Measurements from ENCODE around the gene GRIA4.
"Not testable (repeated sequence)": the region's sequence is repeated elsewhere in the genome, so short reads cannot be mapped to it uniquely, and the experiment has no call there.

The GRIA4 gene

GRCh38 chr11:105868762-105869285 lies 259.0 kb downstream of the GRIA4 start:
- Mint-ChIP-seq H3K4me1 (peaks cover 4% of the 10 kb centered on the region), H3K27ac (no peak overlapping the region), H3K27me3 (ENCODE audit: low read depth, poor library complexity) (peaks cover 3% of the 10 kb centered on the region), H3K9me3 (peaks cover under 1% of the 10 kb centered on the region), H3K4me3 (no peak overlapping the region), H3K36me3 (ENCODE audit: low read depth) (no peaks in the 10 kb centered on the region)
- DNase-seq: no peak
- TF ChIP-seq CTCF (IDR thresholded peaks at IDR 0.05): no peak

DNA sequence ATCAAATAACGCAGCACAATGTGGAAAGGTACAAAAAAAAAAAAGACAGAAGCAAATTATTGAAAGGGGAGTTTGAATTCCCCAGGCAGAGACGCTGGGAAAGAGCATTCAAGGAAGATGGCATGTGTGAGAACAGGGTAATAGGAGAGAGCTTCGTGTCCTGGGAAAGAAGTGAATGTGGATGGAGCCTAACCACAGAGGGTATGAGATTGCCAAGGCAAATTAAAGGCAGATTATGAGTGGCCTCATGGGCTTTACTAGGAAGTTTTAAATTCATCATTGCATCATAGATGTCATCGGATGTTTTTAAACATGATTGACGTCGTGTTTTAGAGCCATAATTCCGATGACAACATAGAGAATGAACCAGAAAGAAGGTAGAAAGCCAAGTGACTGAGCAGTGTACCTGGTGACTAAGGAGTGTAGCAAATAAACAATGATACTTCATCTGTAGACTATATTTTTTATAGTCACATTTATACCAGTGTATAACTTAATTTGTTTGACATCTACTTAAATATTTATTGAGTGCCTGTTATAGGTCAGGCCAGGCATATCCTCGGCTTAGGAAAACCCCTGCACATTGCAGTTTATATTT lies 260.7 kb downstream of the GRIA4 start:
- Mint-ChIP-seq H3K9me3 (peaks cover 15% of the 10 kb centered on the region), H3K36me3 (ENCODE audit: low read depth) (no peaks in the 10 kb centered on the region), H3K4me3 (no peak overlapping the region), H3K27ac (no peak overlapping the region), H3K4me1 (peaks cover 4% of the 10 kb centered on the region), H3K27me3 (ENCODE audit: low read depth, poor library complexity) (peaks cover 3% of the 10 kb centered on the region)
- no peak for TF ChIP-seq CTCF (IDR thresholded peaks at IDR 0.05)
- DNase-seq: no peak

- H3K4me1 Mint-ChIP-seq: no peaks in the 10 kb centered on the region
- H3K36me3 Mint-ChIP-seq (ENCODE audit: low read depth): no peaks in the 10 kb centered on the region
- no peak for DNase-seq
- no peak for TF ChIP-seq CTCF (IDR thresholded peaks at IDR 0.05)
- peaks cover 18% of the 10 kb centered on the region for H3K9me3 Mint-ChIP-seq
- H3K27me3 Mint-ChIP-seq (ENCODE audit: low read depth, poor library complexity): no peaks in the 10 kb centered on the region
- no peak overlapping the region for H3K27ac Mint-ChIP-seq
- no peak overlapping the region for H3K4me3 Mint-ChIP-seq
These were observed 268.6 kb downstream of the GRIA4 start for GRCh38 chr11:105878510-105878909.

- not testable (repeated sequence) for H3K4me1 Mint-ChIP-seq, H3K4me3 Mint-ChIP-seq
These were observed 269.1 kb downstream of the GRIA4 start for GRCh38 chr11:105878927-105879326.

GRCh38 chr11:105881027-105881426 lies 271.2 kb downstream of the GRIA4 start:
- Mint-ChIP-seq H3K4me1 (no peaks in the 10 kb centered on the region), H3K9me3 (peaks cover 4% of the 10 kb centered on the region), H3K27me3 (ENCODE audit: low read depth, poor library complexity) (no peaks in the 10 kb centered on the region), H3K36me3 (ENCODE audit: low read depth) (no peaks in the 10 kb centered on the region), H3K27ac (no peak overlapping the region), H3K4me3 (no peak overlapping the region)
- no peak for DNase-seq
- TF ChIP-seq CTCF (IDR thresholded peaks at IDR 0.05): no peak

More at GRCh38 chr11:105878927-105879326, 269.1 kb downstream of the GRIA4 start:
- H3K9me3 Mint-ChIP-seq: peaks cover 17% of the 10 kb centered on the region
- H3K27ac Mint-ChIP-seq; H3K36me3 Mint-ChIP-seq (ENCODE audit: low read depth); DNase-seq; H3K27me3 Mint-ChIP-seq (ENCODE audit: low read depth, poor library complexity): not testable (repeated sequence)

- TF ChIP-seq CTCF (IDR thresholded peaks at IDR 0.05): no peak
- DNase-seq: no peak
- no peaks in the 10 kb centered on the region for H3K27me3 Mint-ChIP-seq (ENCODE audit: low read depth, poor library complexity)
- no peaks in the 10 kb centered on the region for H3K36me3 Mint-ChIP-seq (ENCODE audit: low read depth)
- H3K27ac Mint-ChIP-seq: no peak overlapping the region
- H3K4me3 Mint-ChIP-seq: no peak overlapping the region
- no peaks in the 10 kb centered on the region for H3K4me1 Mint-ChIP-seq
- no peaks in the 10 kb centered on the region for H3K9me3 Mint-ChIP-seq
These were observed 274.6 kb downstream of the GRIA4 start for GRCh38 chr11:105884436-105884835.
